Measurements from ENCODE around the gene CADM2.

DNA sequence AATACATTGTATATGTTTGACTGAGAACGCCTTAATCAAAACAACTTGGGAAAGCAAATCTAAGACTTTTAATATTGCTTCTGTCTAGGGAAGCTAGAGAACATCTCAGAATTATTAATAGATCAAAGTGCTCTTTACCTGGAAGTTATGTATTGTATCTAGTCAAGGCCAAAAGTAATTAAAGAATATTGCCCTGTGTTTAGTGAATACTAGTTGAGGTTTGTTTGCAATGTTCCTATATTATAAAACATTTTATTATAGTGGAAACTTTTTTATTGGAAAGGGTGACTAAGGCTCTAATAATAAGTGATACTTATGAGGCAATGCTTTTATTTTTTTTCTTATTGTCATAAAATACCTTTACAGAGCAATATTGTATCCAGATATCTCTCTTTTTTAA is 118.2 kb downstream of the CADM2 start:
- TF ChIP-seq, protein P1, sequence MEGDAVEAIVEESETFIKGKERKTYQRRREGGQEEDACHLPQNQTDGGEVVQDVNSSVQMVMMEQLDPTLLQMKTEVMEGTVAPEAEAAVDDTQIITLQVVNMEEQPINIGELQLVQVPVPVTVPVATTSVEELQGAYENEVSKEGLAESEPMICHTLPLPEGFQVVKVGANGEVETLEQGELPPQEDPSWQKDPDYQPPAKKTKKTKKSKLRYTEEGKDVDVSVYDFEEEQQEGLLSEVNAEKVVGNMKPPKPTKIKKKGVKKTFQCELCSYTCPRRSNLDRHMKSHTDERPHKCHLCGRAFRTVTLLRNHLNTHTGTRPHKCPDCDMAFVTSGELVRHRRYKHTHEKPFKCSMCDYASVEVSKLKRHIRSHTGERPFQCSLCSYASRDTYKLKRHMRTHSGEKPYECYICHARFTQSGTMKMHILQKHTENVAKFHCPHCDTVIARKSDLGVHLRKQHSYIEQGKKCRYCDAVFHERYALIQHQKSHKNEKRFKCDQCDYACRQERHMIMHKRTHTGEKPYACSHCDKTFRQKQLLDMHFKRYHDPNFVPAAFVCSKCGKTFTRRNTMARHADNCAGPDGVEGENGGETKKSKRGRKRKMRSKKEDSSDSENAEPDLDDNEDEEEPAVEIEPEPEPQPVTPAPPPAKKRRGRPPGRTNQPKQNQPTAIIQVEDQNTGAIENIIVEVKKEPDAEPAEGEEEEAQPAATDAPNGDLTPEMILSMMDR (IDR thresholded peaks at IDR 0.05): no peak
- no peak for TF ChIP-seq POLR2A (IDR thresholded peaks at IDR 0.05)

Measured in prostate gland (tissue), 2 donors.